ENCODE data around the gene APOL3.
"Not testable (repeated sequence)": the region's sequence is repeated elsewhere in the genome, so short reads cannot be mapped to it uniquely, and the experiment has no call there.

The APOL3 gene

GRCh38 chr22:36100134-36100824, 60.3 kb downstream of the APOL3 start:
- FAIRE-seq: no peak

GRCh38 chr22:36099561-36099960, 61.0 kb downstream of the APOL3 start:
- not testable (repeated sequence) for FAIRE-seq

- FAIRE-seq: no peak
Observed at GRCh38 chr22:36097880-36098279, 62.7 kb downstream of the APOL3 start.

- not testable (repeated sequence) for FAIRE-seq
Observed at GRCh38 chr22:36090772-36091171, 69.8 kb downstream of the APOL3 start.
